Chondrocyte (in vitro differentiated cells): ENCODE data around the gene INPP4B. TPM values are rescaled to one million over a fixed set of nuclear protein-coding genes. Genes with fewer than 3 reads are reported as not detected.
"Not testable (repeated sequence)": the region's sequence is repeated elsewhere in the genome, so short reads cannot be mapped to it uniquely, and the experiment has no call there.

Source experiments
- DNase-seq: peaks from one replicate; pipeline ENCODE4 v3.0.0; 2021; ENCODE audit warnings: mixed read lengths, low spot score
- H3K27ac Mint-ChIP-seq: one replicate; pipeline ENCODE4 v1.8.0; 2021; ENCODE audit warnings: mild to moderate bottlenecking, moderate library complexity, mixed read lengths; ENCODE audit not compliant: unreplicated experiment
- H3K27me3 Mint-ChIP-seq: 2 replicates; pipeline ENCODE4 v1.8.0; 2021; ENCODE audit warnings: low read depth, mixed read lengths
- H3K36me3 Mint-ChIP-seq: 2 replicates; pipeline ENCODE4 v1.8.0; 2021; ENCODE audit warnings: low read depth, mixed read lengths
- H3K4me1 Mint-ChIP-seq: 2 replicates; pipeline ENCODE4 v1.8.0; 2021; ENCODE audit warnings: low read depth, mild to moderate bottlenecking, mixed read lengths
- H3K4me3 Mint-ChIP-seq: one replicate; pipeline ENCODE4 v1.8.0; 2021; ENCODE audit warnings: mild to moderate bottlenecking, moderate library complexity, mixed read lengths; ENCODE audit not compliant: unreplicated experiment
- H3K9me3 Mint-ChIP-seq: 2 replicates; pipeline ENCODE4 v1.8.0; 2021; ENCODE audit warnings: low read depth, mixed read lengths
- CTCF ChIP-seq: fragments of 200-600 bp; sonication (generic); IDR thresholded peaks from 2 replicates; pipeline ENCODE4 v1.5.0; 2021; ENCODE audit warnings: antibody characterized with exemption, mild to moderate bottlenecking, moderate library complexity
- total RNA-seq: library from RNA; stranded (reverse); gene quantifications from 3 replicates; pipeline ENCODE4 v1.2.1, GENCODE V29; 2021

INPP4B gene
- total RNA-seq, 1 donor from 2014 or later = 30.0 TPM

- TF ChIP-seq CTCF = no peak
- DNase-seq = no peak
- H3K4me1 Mint-ChIP-seq = peaks cover 6% of the 10 kb centered on the region
- no peaks in the 10 kb centered on the region for H3K9me3 Mint-ChIP-seq
- no peak overlapping the region for H3K27ac Mint-ChIP-seq
- no peaks in the 10 kb centered on the region for H3K27me3 Mint-ChIP-seq
- no peak overlapping the region for H3K4me3 Mint-ChIP-seq
- no peaks in the 10 kb centered on the region for H3K36me3 Mint-ChIP-seq
These were observed 333.9 kb downstream of the INPP4B start for GRCh38 chr4:142512161-142512560.

- peaks cover 3% of the 10 kb centered on the region for H3K9me3 Mint-ChIP-seq
- H3K27ac Mint-ChIP-seq = no peak overlapping the region
- no peaks in the 10 kb centered on the region for H3K27me3 Mint-ChIP-seq
- DNase-seq = no peak
- H3K4me3 Mint-ChIP-seq = no peak overlapping the region
- H3K36me3 Mint-ChIP-seq = no peaks in the 10 kb centered on the region
- TF ChIP-seq CTCF = no peak
- no peaks in the 10 kb centered on the region for H3K4me1 Mint-ChIP-seq
These were observed 336.2 kb downstream of the INPP4B start for GRCh38 chr4:142509881-142510280.

GRCh38 chr4:142509381-142509780 lies 336.7 kb downstream of the INPP4B start:
- H3K4me1 Mint-ChIP-seq, H3K27me3 Mint-ChIP-seq, DNase-seq, H3K9me3 Mint-ChIP-seq, H3K4me3 Mint-ChIP-seq, H3K27ac Mint-ChIP-seq, H3K36me3 Mint-ChIP-seq: not testable (repeated sequence)

- Mint-ChIP-seq H3K36me3 (no peaks in the 10 kb centered on the region), H3K4me3 (no peak overlapping the region), H3K4me1 (no peaks in the 10 kb centered on the region), H3K9me3 (no peaks in the 10 kb centered on the region), H3K27ac (no peak overlapping the region), H3K27me3 (no peaks in the 10 kb centered on the region)
- TF ChIP-seq CTCF = no peak
- DNase-seq = no peak
These were observed 345.1 kb downstream of the INPP4B start for GRCh38 chr4:142500966-142501365.

- DNase-seq = no peak
- Mint-ChIP-seq H3K9me3 (no peaks in the 10 kb centered on the region), H3K4me1 (no peaks in the 10 kb centered on the region), H3K27me3 (no peaks in the 10 kb centered on the region), H3K27ac (no peak overlapping the region), H3K4me3 (no peak overlapping the region), H3K36me3 (no peaks in the 10 kb centered on the region)
- TF ChIP-seq CTCF = no peak
These were observed 348.5 kb downstream of the INPP4B start for GRCh38 chr4:142497606-142498005.

GRCh38 chr4:142493255-142494110 lies 352.6 kb downstream of the INPP4B start:
- Mint-ChIP-seq H3K27me3 (no peaks in the 10 kb centered on the region), H3K9me3 (peaks cover 2% of the 10 kb centered on the region), H3K4me1 (no peaks in the 10 kb centered on the region), H3K4me3 (no peak overlapping the region), H3K36me3 (no peaks in the 10 kb centered on the region), H3K27ac (no peak overlapping the region)
- no peak for TF ChIP-seq CTCF
- DNase-seq = no peak
